Endothelial cell of umbilical vein (primary cell): Measurements from ENCODE around the gene CCDC121. TPM values are rescaled to one million over a fixed set of nuclear protein-coding genes. Genes with fewer than 3 reads are reported as not detected.

Experiments
- BruUV-seq: library from RNA; stranded (reverse); fragments of 400-500 nt; replicated peaks from 2 replicates; lab custom pipeline; 2021; lab: Mats Ljungman, UMichigan
- CTCF ChIA-PET: fragments of 300-600, 350-600 bp; sonication (Branson Sonifier 250); formaldehyde crosslinking; loops from one replicate; lab custom pipeline; 2021; ENCODE audit warnings: antibody characterized with exemption, inconsistent platforms; lab: Charles Lee
- POLR2A ChIA-PET: fragments of 300-600, 350-600 bp; sonication (Branson Sonifier 250); formaldehyde crosslinking; loops from one replicate; lab custom pipeline; 2021; ENCODE audit warnings: antibody characterized with exemption, inconsistent platforms; lab: Charles Lee
- DNase-seq: peaks from one replicate; pipeline ENCODE4 v3.0.0-alpha.2; 2011; ENCODE audit warnings: low read depth, low spot score
- FAIRE-seq: peaks from 2 replicates; lab custom pipeline; 2011; peaks lifted over from hg19 to GRCh38; lab: Jason Lieb, UNC
- H2AFZ ChIP-seq: 2 replicates; pipeline ENCODE4 v1.6.0; 2012; ENCODE audit warnings: low read depth, low read length, control low read depth, inconsistent platforms
- H3K27ac ChIP-seq: 2 replicates; pipeline ENCODE4 v1.5.1; 2011; ENCODE audit warnings: low read depth, mild to moderate bottlenecking, control low read depth, low read length, moderate library complexity; ENCODE audit not compliant: insufficient read depth
- H3K27me3 ChIP-seq, 2 experiments: 2 replicates each; pipeline versions ENCODE4 v1.6.0 to v1.6.1; 2011; ENCODE audit warnings: low read length in 2 of 2, mixed read lengths in 1 of 2; ENCODE audit not compliant: control insufficient read depth in 2 of 2, insufficient read depth in 2 of 2
- H3K36me3 ChIP-seq, 2 experiments: 2 replicates in 1 of 2; 3 replicates in 1 of 2; pipeline ENCODE4 v1.5.1; 2011; ENCODE audit warnings: low read length in 2 of 2, mild to moderate bottlenecking in 1 of 2, moderate library complexity in 1 of 2; ENCODE audit not compliant: control insufficient read depth in 2 of 2, insufficient read depth in 2 of 2; ENCODE audit errors: extremely low read depth in 1 of 2
- H3K4me1 ChIP-seq: 3 replicates; pipeline ENCODE4 v1.5.1; 2011; ENCODE audit warnings: mild to moderate bottlenecking, low read length; ENCODE audit not compliant: control insufficient read depth, insufficient read depth; ENCODE audit errors: extremely low read depth
- H3K4me2 ChIP-seq: 2 replicates; pipeline ENCODE4 v1.6.1; 2011; ENCODE audit warnings: low read length, control low read depth, mixed read lengths; ENCODE audit not compliant: insufficient read depth
- H3K4me3 ChIP-seq, 3 experiments: fragments of 200-600 bp in 1 of 3; sonication (generic), shearing (Covaris generic) in 1 of 3; replicated peaks in 1 of 3; 2 replicates each; pipeline ENCODE4 v1.5.1; 2011 to 2016; ENCODE audit warnings: control low read depth in 3 of 3, low read length in 3 of 3, mild to moderate bottlenecking in 2 of 3, inconsistent platforms in 1 of 3, low read depth in 1 of 3, moderate library complexity in 1 of 3; ENCODE audit not compliant: insufficient read depth in 1 of 3
- H3K79me2 ChIP-seq: 2 replicates; pipeline ENCODE4 v1.6.0; 2012; ENCODE audit warnings: low read length, inconsistent platforms; ENCODE audit not compliant: control insufficient read depth, insufficient read depth
- H3K9ac ChIP-seq: replicated peaks from 2 replicates; pipeline ENCODE3; 2011; ENCODE audit warnings: low read length, control low read depth; ENCODE audit not compliant: insufficient read depth; ENCODE audit errors: extremely low read depth
- H3K9me1 ChIP-seq: replicated peaks from 3 replicates; pipeline ENCODE4 v1.6.0; 2011; ENCODE audit warnings: mild to moderate bottlenecking, low read length; ENCODE audit not compliant: control insufficient read depth, insufficient read depth; ENCODE audit errors: extremely low read depth
- H3K9me3 ChIP-seq: replicated peaks from 2 replicates; pipeline ENCODE4 v1.5.1; 2012; ENCODE audit warnings: low read length, inconsistent platforms; ENCODE audit not compliant: control insufficient read depth, insufficient read depth
- H4K20me1 ChIP-seq: replicated peaks from 2 replicates; pipeline ENCODE3; 2011; ENCODE audit warnings: mild to moderate bottlenecking, low read length; ENCODE audit not compliant: control insufficient read depth, insufficient read depth; ENCODE audit errors: extremely low read depth
- CTCF ChIP-seq, 2 donors: IDR thresholded peaks; 1 replicate in 1 of 2; 2 replicates in 1 of 2; pipeline ENCODE4 v1.5.1; 2011; ENCODE audit warnings: low read length in 2 of 2, mild to moderate bottlenecking in 2 of 2, moderate library complexity in 2 of 2, control low read depth in 1 of 2, inconsistent platforms in 1 of 2, low read depth in 1 of 2; ENCODE audit not compliant: insufficient read depth in 1 of 2; ENCODE audit errors: extremely low read depth in 1 of 2
- EZH2 ChIP-seq: IDR thresholded peaks from 2 replicates; pipeline ENCODE4 v1.6.1; 2012; ENCODE audit warnings: borderline replicate concordance, low read depth, mild to moderate bottlenecking, moderate library complexity, low read length, inconsistent platforms; ENCODE audit not compliant: severe bottlenecking
- FOS ChIP-seq: IDR thresholded peaks from 2 replicates; pipeline ENCODE4 v1.6.1; 2011; ENCODE audit warnings: mild to moderate bottlenecking, low read length, moderate library complexity, borderline replicate concordance; ENCODE audit not compliant: insufficient read depth
- GATA2 ChIP-seq: IDR thresholded peaks from 2 replicates; pipeline ENCODE4 v1.7.0; 2011; ENCODE audit warnings: low read depth, mild to moderate bottlenecking, moderate library complexity, mixed read lengths, low read length; ENCODE audit not compliant: insufficient read length, insufficient read depth
- JUN ChIP-seq: IDR thresholded peaks from 2 replicates; pipeline ENCODE4 v1.6.1; 2011; ENCODE audit warnings: borderline replicate concordance, low read depth; ENCODE audit not compliant: insufficient read length, insufficient read depth
- MAX ChIP-seq: IDR thresholded peaks from 2 replicates; pipeline ENCODE4 v1.6.1; 2011; ENCODE audit not compliant: insufficient read depth, insufficient read length
- MYC ChIP-seq: IDR thresholded peaks from one replicate; pipeline ENCODE4 v1.6.1; 2011; ENCODE audit warnings: mild to moderate bottlenecking, low read depth, low read length
- POLR2A ChIP-seq: IDR thresholded peaks from 2 replicates; pipeline ENCODE4 v1.6.1; 2012; ENCODE audit warnings: low read depth, mild to moderate bottlenecking, control low read depth, low read length
- POLR2AphosphoS5 ChIP-seq: IDR thresholded peaks from 2 replicates; pipeline ENCODE4 v1.6.1; 2012; ENCODE audit warnings: low read depth, mild to moderate bottlenecking, control low read depth, low read length, moderate library complexity; ENCODE audit not compliant: insufficient read depth
- dilution Hi-C: fragments of 300-500 bp; cut with MboI; formaldehyde crosslinking; loops from one replicate; pipeline ENCODE4 v1.15.0; 2019; ENCODE audit warnings: low sequenced_read_pairs; ENCODE audit not compliant: extremely low pct_ligation_motif_present
- intact Hi-C: fragments of 100-400 bp; cut with micrococcal nuclease; formaldehyde crosslinking; loops from one replicate; pipeline ENCODE4 v1.10.0; 2022
- polyA plus RNA-seq, 4 experiments: library from polyadenylated mRNA; depleted of rRNA in 3 of 4; stranded (reverse) in 3 of 4; unstranded in 1 of 4; fragments of >200 nt; gene quantifications; 2 replicates each; pipeline versions ENCODE4 v1.2.1 to v1.2.3, GENCODE V29; 2011 to 2012; ENCODE audit warnings: missing spikeins in 1 of 4
- total RNA-seq: library from RNA; stranded (reverse); gene quantifications from 2 replicates; pipeline ENCODE4 v1.2.3, GENCODE V29; 2021

The CCDC121 gene
- total and polyA plus RNA-seq, 2 donors (not counting 3 experiments of a cell fraction or from before 2014, with no cell fraction given) = 0.92 to 3.3 TPM

GRCh38 chr2:27640722-27641245 is 12.0 kb upstream of the CCDC121 start:
- Histone ChIP-seq H3K36me3 (peaks cover 19 to 23% of the 10 kb centered on the region in 2 experiments), H3K27me3 (no peaks in the 10 kb centered on the region), H2AFZ (no peak overlapping the region), H3K4me3 (no peak overlapping the region), H3K9me1 (no peaks in the 10 kb centered on the region), H3K4me1 (no peaks in the 10 kb centered on the region), H4K20me1 (no peaks in the 10 kb centered on the region), H3K79me2 (no peaks in the 10 kb centered on the region), H3K27ac (no peak overlapping the region), H3K9me3 (no peaks in the 10 kb centered on the region), H3K9ac (no peak overlapping the region), H3K4me2 (no peak overlapping the region)
- no TSS peak for BruUV-seq
- ChIA-PET POLR2A (interaction anchor here (1.0 kb wide), 1 partner anchor 13 kb away, joined by 3 read pairs; no protein-coding TSS in a partner anchor), CTCF (interaction anchor here (0.6 kb wide), 1 partner anchor 27 kb away, joined by 3 read pairs; no protein-coding TSS in a partner anchor)
- TF ChIP-seq CTCF (IDR thresholded peaks at IDR 0.05; ENCODE audit: extremely low read depth in 1 of 2, insufficient read depth in 1 of 2, low read depth in 1 of 2, low read length in 2 of 2) (no peak), FOS (no peak), GATA2 (no peak), EZH2 (no peak), POLR2A (no peak), MYC (no peak), MAX (no peak), POLR2AphosphoS5 (no peak), JUN (no peak)
- dilution Hi-C loops (no loop called here), intact Hi-C loops (no loop called here)
- DNase-seq (no peak), FAIRE-seq (no peak)
